Measurements from ENCODE around the gene NR2F1.
A peak's percentile ranks its signal among the peaks of the same experiment; 100 is the strongest.

NR2F1 gene

DNA sequence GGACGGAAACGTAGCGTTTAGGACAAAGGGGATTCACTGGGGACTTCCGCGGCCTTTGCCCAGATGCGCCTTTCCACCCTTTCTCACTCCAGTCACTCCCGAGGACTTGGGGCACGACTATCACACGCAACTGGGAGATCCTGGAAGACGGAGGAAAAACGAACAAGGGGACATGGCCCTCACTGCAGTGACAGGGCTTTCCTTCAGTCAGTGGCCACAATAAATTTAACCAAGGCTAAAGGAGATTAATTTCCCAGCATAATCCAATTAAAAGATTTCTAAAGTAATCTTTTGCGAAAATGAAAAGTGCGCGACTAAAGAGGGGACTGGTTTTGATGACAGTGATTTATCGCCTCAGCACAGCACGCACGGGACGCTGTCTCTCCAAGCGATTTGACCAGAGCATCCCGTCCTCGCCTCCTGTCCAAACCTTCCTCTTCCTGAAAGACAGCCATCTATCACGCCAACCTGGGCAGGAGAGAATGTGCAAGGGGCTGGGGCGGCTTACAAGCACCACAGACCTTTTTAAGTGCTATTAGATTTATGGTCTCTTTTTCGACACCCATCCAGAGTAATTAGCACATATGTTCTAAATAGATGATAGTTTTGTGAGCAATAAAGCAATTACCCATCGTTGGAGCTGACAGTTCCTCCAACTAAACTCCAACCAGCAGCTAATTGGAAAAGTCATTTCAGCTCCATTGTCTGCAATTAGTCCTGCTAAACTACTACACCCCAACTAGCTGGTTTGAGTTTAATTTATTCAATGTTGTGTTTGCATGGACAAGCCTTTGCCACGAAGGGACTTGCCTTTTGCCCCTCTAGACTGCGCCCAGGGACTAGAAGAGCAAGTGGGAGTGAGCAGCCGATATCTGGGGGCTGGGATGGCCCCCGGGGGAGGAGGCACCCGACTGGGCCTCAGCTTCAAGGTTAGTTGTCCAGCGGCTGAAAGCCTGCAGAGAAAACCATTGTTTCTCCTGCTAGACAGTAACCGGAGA is 9.4 kb upstream of the NR2F1 start:
- peak in 1 of 3 donors; percentile 13 for DNase-seq
- peaks cover 56 to 100% (median 80%) of the 10 kb centered on the region in 5 experiments for H3K27me3 ChIP-seq (replicated peaks in 2 of 5; ENCODE audit: control insufficient read depth in 4 of 5, insufficient read depth in 5 of 5, low read length in 4 of 5)

DNA sequence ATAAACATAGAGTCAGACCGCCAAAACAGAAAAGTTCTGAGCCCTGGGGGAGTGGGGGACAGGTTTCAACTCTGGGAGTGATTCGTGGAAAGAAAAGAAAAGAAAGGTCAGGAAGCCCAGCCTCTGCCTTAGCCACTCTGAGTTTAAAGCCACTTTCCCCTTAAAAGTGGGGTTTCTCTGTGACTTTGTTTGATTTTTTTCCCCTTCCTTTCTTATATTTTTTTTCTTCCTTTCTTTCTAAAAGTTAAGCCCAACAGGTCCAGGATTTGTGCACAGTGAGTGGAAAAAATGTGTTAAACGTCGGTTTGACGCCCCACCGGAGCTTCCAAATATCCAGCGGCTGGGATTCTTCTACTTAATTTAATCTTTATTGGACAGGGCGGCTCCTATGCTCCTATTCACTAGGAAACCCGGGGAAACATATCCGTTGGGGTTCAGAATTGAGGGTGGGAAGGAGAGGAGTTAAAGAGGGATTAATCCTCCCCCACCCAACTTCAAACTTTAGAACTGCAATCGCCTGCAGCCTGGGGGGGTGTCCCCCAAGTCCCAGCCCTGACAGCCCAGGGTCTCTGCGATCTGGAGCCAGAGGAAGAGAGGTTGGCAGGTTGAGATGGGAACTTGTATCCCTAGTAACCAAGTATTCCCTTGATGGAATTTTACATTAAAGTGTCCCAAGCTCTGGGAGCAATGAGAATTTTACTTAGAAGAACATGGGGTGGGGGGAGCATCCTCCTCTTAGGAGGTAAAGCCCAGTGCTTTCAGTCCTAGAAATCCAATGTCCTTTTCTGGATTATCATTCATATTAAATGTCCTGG is 8.3 kb upstream of the NR2F1 start:
- DNase-seq, result no peak
- Histone ChIP-seq H3K4me1 (ENCODE audit: control extremely low read depth in 1 of 4, control insufficient read depth in 4 of 4, insufficient read depth in 4 of 4, low read length in 3 of 4) (peaks cover 0 to 42% (median 29%) of the 10 kb centered on the region in 4 experiments), H3K4me3 (ENCODE audit: control insufficient read depth in 1 of 7, extremely low read depth in 1 of 7, insufficient read depth in 4 of 7, low read depth in 2 of 7, low read length in 6 of 7) (no peak overlapping the region), H3K9me3 (ENCODE audit: control extremely low read depth in 1 of 5, control insufficient read depth in 4 of 5, insufficient read depth in 2 of 5, low read depth in 1 of 5, low read length in 4 of 5) (peaks cover 0 to 6% (median 0%) of the 10 kb centered on the region in 5 experiments), H3K36me3 (ENCODE audit: control insufficient read depth in 4 of 4, insufficient read depth in 4 of 4, low read length in 3 of 4) (no peaks in the 10 kb centered on the region), H3K27ac (ENCODE audit: insufficient read depth in 1 of 2, low read depth in 1 of 2, low read length in 2 of 2, poor library complexity in 1 of 2, severe bottlenecking in 2 of 2) (no peak overlapping the region), H3K27me3 (replicated peaks in 2 of 5; ENCODE audit: control insufficient read depth in 4 of 5, insufficient read depth in 5 of 5, low read length in 4 of 5) (peaks cover 48 to 99% (median 74%) of the 10 kb centered on the region in 5 experiments)
- WGBS (ENCODE audit: insufficient coverage), result no CpG with 5 or more reads among the region's 12 CpGs
- POLR2A ChIA-PET, result no interaction called here
- CTCF ChIA-PET, result interaction anchor here (2.5 to 5.2 kb wide), 2 partner anchors 17 to 25 kb away, joined by 7 to 20 read pairs; no protein-coding TSS in a partner anchor

More for the DNA sequence above, 9.4 kb upstream of the NR2F1 start:
- Histone ChIP-seq H3K4me1 (ENCODE audit: control extremely low read depth in 1 of 4, control insufficient read depth in 4 of 4, insufficient read depth in 4 of 4, low read length in 3 of 4) (peaks cover 0 to 32% (median 19%) of the 10 kb centered on the region in 4 experiments), H3K9me3 (ENCODE audit: control extremely low read depth in 1 of 5, control insufficient read depth in 4 of 5, insufficient read depth in 2 of 5, low read depth in 1 of 5, low read length in 4 of 5) (peaks cover 0 to 7% (median 0%) of the 10 kb centered on the region in 5 experiments), H3K4me3 (ENCODE audit: control insufficient read depth in 1 of 7, extremely low read depth in 1 of 7, insufficient read depth in 4 of 7, low read depth in 2 of 7, low read length in 6 of 7) (no peak overlapping the region), H3K36me3 (ENCODE audit: control insufficient read depth in 4 of 4, insufficient read depth in 4 of 4, low read length in 3 of 4) (no peaks in the 10 kb centered on the region), H3K27ac (ENCODE audit: insufficient read depth in 1 of 2, low read depth in 1 of 2, low read length in 2 of 2, poor library complexity in 1 of 2, severe bottlenecking in 2 of 2) (no peak overlapping the region)
- CTCF ChIA-PET, result interaction anchor here (1.1 to 2.5 kb wide), 4 partner anchors 13 to 33 kb away, joined by 3 to 7 read pairs (median 4); no protein-coding TSS in a partner anchor
- POLR2A ChIA-PET, result no interaction called here
- 12% methylated on average over 20 of the region's 32 CpGs for WGBS (ENCODE audit: insufficient coverage)

DNA sequence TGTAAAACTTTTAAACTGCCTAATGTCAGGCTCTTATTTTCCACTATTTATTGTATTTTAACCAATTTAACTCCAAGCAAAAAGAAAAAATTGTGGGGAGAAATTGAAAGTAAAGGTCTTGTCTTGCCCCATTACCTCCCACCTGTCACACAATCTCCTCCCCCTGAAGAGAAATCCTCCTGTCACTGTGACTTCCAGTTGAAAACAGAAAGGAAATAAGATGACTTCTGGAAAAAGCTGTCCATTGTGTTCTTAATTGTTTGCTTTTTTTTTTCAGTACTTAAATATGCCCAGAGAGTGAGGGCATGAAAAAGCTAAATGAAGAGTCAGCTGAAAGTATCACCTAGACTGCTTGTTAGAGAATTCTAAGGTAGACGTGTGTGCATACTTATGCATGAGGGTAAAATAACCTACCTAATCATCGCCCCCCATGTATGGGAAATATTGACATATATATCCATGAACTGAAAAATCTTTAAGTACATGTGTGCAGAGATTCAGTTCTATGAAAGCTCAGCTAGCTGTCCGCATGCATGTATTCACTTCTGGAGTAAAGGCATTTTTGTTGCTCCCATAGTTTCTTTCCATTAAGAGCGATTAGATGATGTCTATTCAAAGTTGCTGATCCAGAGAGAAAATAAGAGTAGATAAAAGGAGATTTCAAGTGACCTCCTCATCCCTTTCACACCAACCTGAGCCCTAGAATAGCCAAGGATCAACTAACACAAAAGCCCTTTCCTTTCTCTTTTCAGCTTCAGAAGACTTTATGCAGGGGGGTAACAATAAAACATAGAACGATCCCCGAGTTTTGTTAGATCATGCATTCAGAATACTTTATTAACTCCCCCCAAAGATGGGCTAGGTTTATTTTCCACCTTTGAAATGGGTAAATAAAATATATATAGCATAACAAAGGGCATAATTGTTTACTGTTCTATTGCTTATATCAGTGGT is 7.3 kb upstream of the NR2F1 start:
- no CpG with 5 or more reads among the region's 6 CpGs for WGBS (ENCODE audit: insufficient coverage)
- peak in 1 of 3 donors; percentile 9 for DNase-seq
- Histone ChIP-seq H3K4me1 (ENCODE audit: control extremely low read depth in 1 of 4, control insufficient read depth in 4 of 4, insufficient read depth in 4 of 4, low read length in 3 of 4) (peaks cover 0 to 47% (median 35%) of the 10 kb centered on the region in 4 experiments), H3K4me3 (ENCODE audit: control insufficient read depth in 1 of 7, extremely low read depth in 1 of 7, insufficient read depth in 4 of 7, low read depth in 2 of 7, low read length in 6 of 7) (no peak overlapping the region), H3K27me3 (replicated peaks in 2 of 5; ENCODE audit: control insufficient read depth in 4 of 5, insufficient read depth in 5 of 5, low read length in 4 of 5) (peaks cover 44 to 99% (median 74%) of the 10 kb centered on the region in 5 experiments), H3K36me3 (ENCODE audit: control insufficient read depth in 4 of 4, insufficient read depth in 4 of 4, low read length in 3 of 4) (no peaks in the 10 kb centered on the region), H3K27ac (ENCODE audit: insufficient read depth in 1 of 2, low read depth in 1 of 2, low read length in 2 of 2, poor library complexity in 1 of 2, severe bottlenecking in 2 of 2) (no peak overlapping the region), H3K9me3 (ENCODE audit: control extremely low read depth in 1 of 5, control insufficient read depth in 4 of 5, insufficient read depth in 2 of 5, low read depth in 1 of 5, low read length in 4 of 5) (peaks cover 0 to 2% (median 0%) of the 10 kb centered on the region in 5 experiments)
- ChIA-PET POLR2A (interaction anchor here (0.6 to 0.7 kb wide), 2 partner anchors 654 to 1370 kb away, joined by 3 read pairs; no protein-coding TSS in a partner anchor), CTCF (interaction anchor here (5.2 to 5.8 kb wide), 2 partner anchors 24 to 32 kb away, joined by 20 to 26 read pairs; no protein-coding TSS in a partner anchor)

- H3K9me3 ChIP-seq (ENCODE audit: control extremely low read depth in 1 of 5, control insufficient read depth in 4 of 5, insufficient read depth in 2 of 5, low read depth in 1 of 5, low read length in 4 of 5), result peaks cover 0 to 2% (median 0%) of the 10 kb centered on the region in 5 experiments
- ChIA-PET CTCF (interaction anchor here (1.0 to 5.8 kb wide), 5 partner anchors 10 to 35 kb away, joined by 3 to 26 read pairs (median 8); no protein-coding TSS in a partner anchor), POLR2A (no interaction called here)
- peaks cover 0 to 42% (median 35%) of the 10 kb centered on the region in 4 experiments for H3K4me1 ChIP-seq (ENCODE audit: control extremely low read depth in 1 of 4, control insufficient read depth in 4 of 4, insufficient read depth in 4 of 4, low read length in 3 of 4)
- no peak overlapping the region for H3K27ac ChIP-seq (ENCODE audit: insufficient read depth in 1 of 2, low read depth in 1 of 2, low read length in 2 of 2, poor library complexity in 1 of 2, severe bottlenecking in 2 of 2)
- H3K27me3 ChIP-seq (replicated peaks in 2 of 5; ENCODE audit: control insufficient read depth in 4 of 5, insufficient read depth in 5 of 5, low read length in 4 of 5), result peaks cover 35 to 98% (median 65%) of the 10 kb centered on the region in 5 experiments
- H3K36me3 ChIP-seq (ENCODE audit: control insufficient read depth in 4 of 4, insufficient read depth in 4 of 4, low read length in 3 of 4), result no peaks in the 10 kb centered on the region
- no peak overlapping the region for H3K4me3 ChIP-seq (ENCODE audit: control insufficient read depth in 1 of 7, extremely low read depth in 1 of 7, insufficient read depth in 4 of 7, low read depth in 2 of 7, low read length in 6 of 7)
- WGBS (ENCODE audit: insufficient coverage), result 26% methylated on average over 4 of the region's 9 CpGs
- peak in 2 of 3 donors; percentile 17 to 22 for DNase-seq
These were observed 5.8 kb upstream of the NR2F1 start for GRCh38 chr5:93576994-93577853.

DNA sequence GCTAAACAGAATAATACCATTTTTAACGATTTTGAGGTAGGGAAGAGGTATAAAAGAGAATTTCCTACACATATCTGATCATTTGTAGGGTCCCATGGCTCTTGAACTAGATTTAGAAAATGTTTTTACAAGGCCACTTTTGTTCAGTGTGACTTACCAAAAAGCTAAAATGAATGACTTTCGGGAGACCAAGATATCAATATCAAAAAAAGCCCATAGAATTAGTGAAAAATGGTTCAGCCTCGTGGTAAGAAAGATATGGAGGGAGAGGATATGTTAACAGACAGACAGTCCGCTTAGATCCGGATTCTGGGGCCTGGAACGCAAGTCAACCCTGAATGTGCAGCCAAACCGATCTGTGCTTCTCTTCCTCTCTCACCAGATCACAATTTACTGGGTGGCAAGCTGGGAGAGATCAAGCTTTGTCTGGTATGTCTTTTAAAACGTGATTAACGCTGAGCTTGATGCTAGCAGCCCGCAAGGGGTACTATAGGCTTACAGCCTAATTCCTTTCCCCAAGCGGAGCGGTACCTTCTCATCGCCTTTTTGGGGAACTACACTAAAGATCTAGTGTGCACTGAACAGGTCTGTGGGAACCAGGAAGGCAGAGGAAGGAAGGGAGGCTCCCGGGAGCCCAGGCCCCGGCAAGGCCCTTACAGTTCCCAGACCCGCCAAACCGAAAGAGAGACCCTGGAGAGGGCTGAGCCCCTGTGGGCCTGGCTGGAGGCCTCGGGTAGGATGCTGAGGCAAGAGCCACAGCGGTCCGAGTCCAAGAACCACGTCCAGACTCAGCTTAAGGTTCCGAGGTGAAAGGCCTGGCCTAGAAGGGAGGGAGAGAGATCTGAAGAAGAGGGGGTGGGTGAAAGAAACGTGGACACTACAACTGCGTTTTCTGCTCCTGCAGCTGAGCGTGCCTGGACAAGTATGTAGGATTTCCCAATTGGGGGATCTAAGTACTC is 4.9 kb upstream of the NR2F1 start:
- Histone ChIP-seq H3K27ac (ENCODE audit: insufficient read depth in 1 of 2, low read depth in 1 of 2, low read length in 2 of 2, poor library complexity in 1 of 2, severe bottlenecking in 2 of 2) (no peak overlapping the region), H3K4me3 (ENCODE audit: control insufficient read depth in 1 of 7, extremely low read depth in 1 of 7, insufficient read depth in 4 of 7, low read depth in 2 of 7, low read length in 6 of 7) (no peak overlapping the region), H3K27me3 (replicated peaks in 2 of 5; ENCODE audit: control insufficient read depth in 4 of 5, insufficient read depth in 5 of 5, low read length in 4 of 5) (peaks cover 39 to 98% (median 61%) of the 10 kb centered on the region in 5 experiments), H3K4me1 (ENCODE audit: control extremely low read depth in 1 of 4, control insufficient read depth in 4 of 4, insufficient read depth in 4 of 4, low read length in 3 of 4) (peaks cover 0 to 33% (median 28%) of the 10 kb centered on the region in 4 experiments), H3K36me3 (ENCODE audit: control insufficient read depth in 4 of 4, insufficient read depth in 4 of 4, low read length in 3 of 4) (no peaks in the 10 kb centered on the region), H3K9me3 (ENCODE audit: control extremely low read depth in 1 of 5, control insufficient read depth in 4 of 5, insufficient read depth in 2 of 5, low read depth in 1 of 5, low read length in 4 of 5) (peaks cover 0 to 2% (median 0%) of the 10 kb centered on the region in 5 experiments)
- POLR2A ChIA-PET, result no interaction called here
- CTCF ChIA-PET, result interaction anchor here (0.8 to 5.8 kb wide), 7 partner anchors 9 to 337 kb away, joined by 3 to 26 read pairs (median 5); no protein-coding TSS in a partner anchor
- WGBS (ENCODE audit: insufficient coverage), result 8% methylated on average over 14 of the region's 25 CpGs
- DNase-seq, result peak in 2 of 3 donors; percentile 31 to 33
